Stimulated activated CD4-positive, alpha-beta T cell treated with anti-CD3 and anti-CD28 coated beads, Interleukin-4, amount 100 ng/mL, for 24 hours (primary cell): ENCODE measurements around the gene BCAS3.
"Not testable (repeated sequence)": the region's sequence is repeated elsewhere in the genome, so short reads cannot be mapped to it uniquely, and the experiment has no call there.

Experiments used
- DNase-seq: peaks from one replicate; pipeline ENCODE4 v3.0.0-alpha.2; 2020

Gene BCAS3

GRCh38 chr17:60748204-60748603 is 70.6 kb downstream of the BCAS3 start:
- no peak for DNase-seq

GRCh38 chr17:60749050-60749449 is 71.4 kb downstream of the BCAS3 start:
- DNase-seq = no peak

- DNase-seq = no peak
Measured at GRCh38 chr17:60749708-60750107, 72.1 kb downstream of the BCAS3 start.

- no peak for DNase-seq
Measured at GRCh38 chr17:60750640-60751039, 73.0 kb downstream of the BCAS3 start.

GRCh38 chr17:60751884-60752283 is 74.2 kb downstream of the BCAS3 start:
- DNase-seq = no peak

- no peak for DNase-seq
Measured at GRCh38 chr17:60752873-60753577, 75.4 kb downstream of the BCAS3 start.

GRCh38 chr17:60754057-60754604 is 76.5 kb downstream of the BCAS3 start:
- no peak for DNase-seq

GRCh38 chr17:60756798-60757197 is 79.1 kb downstream of the BCAS3 start:
- not testable (repeated sequence) for DNase-seq

- no peak for DNase-seq
Measured at GRCh38 chr17:60757437-60757836, 79.8 kb downstream of the BCAS3 start.

- DNase-seq = no peak
Measured at GRCh38 chr17:60759756-60760155, 82.1 kb downstream of the BCAS3 start.

GRCh38 chr17:60761301-60761700 is 83.7 kb downstream of the BCAS3 start:
- not testable (repeated sequence) for DNase-seq

GRCh38 chr17:60766778-60767190 is 89.1 kb downstream of the BCAS3 start:
- no peak for DNase-seq

- DNase-seq = no peak
Measured at GRCh38 chr17:60767744-60768308, 90.2 kb downstream of the BCAS3 start.

- DNase-seq = no peak
Measured at GRCh38 chr17:60769327-60769726, 91.7 kb downstream of the BCAS3 start.

GRCh38 chr17:60770946-60771422 is 93.3 kb downstream of the BCAS3 start:
- DNase-seq = no peak

GRCh38 chr17:60771621-60772020 is 94.0 kb downstream of the BCAS3 start:
- DNase-seq = not testable (repeated sequence)

- DNase-seq = no peak
Measured at GRCh38 chr17:60773552-60773951, 95.9 kb downstream of the BCAS3 start.

- no peak for DNase-seq
Measured at GRCh38 chr17:60781880-60782412, 104.3 kb downstream of the BCAS3 start.

- DNase-seq = no peak
Measured at GRCh38 chr17:60782742-60783141, 105.1 kb downstream of the BCAS3 start.

- no peak for DNase-seq
Measured at GRCh38 chr17:60790205-60790604, 112.6 kb downstream of the BCAS3 start.

- DNase-seq = no peak
Measured at GRCh38 chr17:60792250-60792898, 114.7 kb downstream of the BCAS3 start.

- DNase-seq = no peak
Measured at GRCh38 chr17:60798576-60798975, 120.9 kb downstream of the BCAS3 start.

- DNase-seq = no peak
Measured at GRCh38 chr17:60802377-60802776, 124.7 kb downstream of the BCAS3 start.

- DNase-seq = no peak
Measured at GRCh38 chr17:60803059-60803458, 125.4 kb downstream of the BCAS3 start.
